ENCODE results near the gene YIPF2.

The YIPF2 gene

DNA sequence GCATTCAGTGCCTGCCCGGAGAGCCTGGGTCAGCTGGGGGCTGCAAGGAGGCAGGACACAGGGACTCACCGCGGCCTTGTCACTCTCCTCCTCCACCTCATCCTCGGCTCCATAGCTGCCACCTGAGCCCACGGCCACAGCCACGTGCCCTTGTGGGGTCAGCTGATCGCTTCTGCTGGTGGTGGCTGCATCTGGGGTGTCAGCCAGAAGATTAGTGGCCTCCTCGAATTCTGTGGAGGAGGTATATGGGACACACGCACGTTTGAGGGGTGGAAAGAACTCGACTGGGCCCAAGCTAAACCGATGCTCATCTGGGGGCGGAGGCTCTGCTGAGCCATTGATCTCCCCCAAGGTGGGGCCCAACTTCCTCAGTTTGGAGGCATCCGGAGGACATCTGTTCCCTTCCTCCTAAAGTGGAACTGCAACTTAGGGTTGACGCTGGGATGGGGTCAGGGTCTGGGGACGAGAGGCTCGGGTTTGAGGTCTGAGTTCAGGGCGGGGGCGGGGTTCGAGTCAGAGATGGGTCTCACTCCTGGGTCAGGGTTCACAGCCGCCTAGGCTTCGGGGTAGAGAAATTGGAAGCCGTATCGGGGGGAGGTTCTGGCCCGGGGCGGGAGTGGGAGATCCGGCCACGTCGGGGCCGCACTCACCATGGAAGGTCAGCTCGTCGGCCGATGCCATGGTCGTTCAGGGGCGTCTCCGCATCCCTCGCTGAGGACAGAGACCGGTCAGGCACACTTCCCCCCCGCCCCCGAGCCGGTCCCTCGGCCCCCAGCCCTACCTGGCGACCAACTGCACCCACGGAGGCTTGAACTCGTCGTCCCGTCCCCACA is 493 bp downstream of the YIPF2 start:
- peak overlapping the region; percentile 91 for H3K4me3 ChIP-seq (ENCODE audit: low read depth, low read length)
- TF ChIP-seq, protein P1, sequence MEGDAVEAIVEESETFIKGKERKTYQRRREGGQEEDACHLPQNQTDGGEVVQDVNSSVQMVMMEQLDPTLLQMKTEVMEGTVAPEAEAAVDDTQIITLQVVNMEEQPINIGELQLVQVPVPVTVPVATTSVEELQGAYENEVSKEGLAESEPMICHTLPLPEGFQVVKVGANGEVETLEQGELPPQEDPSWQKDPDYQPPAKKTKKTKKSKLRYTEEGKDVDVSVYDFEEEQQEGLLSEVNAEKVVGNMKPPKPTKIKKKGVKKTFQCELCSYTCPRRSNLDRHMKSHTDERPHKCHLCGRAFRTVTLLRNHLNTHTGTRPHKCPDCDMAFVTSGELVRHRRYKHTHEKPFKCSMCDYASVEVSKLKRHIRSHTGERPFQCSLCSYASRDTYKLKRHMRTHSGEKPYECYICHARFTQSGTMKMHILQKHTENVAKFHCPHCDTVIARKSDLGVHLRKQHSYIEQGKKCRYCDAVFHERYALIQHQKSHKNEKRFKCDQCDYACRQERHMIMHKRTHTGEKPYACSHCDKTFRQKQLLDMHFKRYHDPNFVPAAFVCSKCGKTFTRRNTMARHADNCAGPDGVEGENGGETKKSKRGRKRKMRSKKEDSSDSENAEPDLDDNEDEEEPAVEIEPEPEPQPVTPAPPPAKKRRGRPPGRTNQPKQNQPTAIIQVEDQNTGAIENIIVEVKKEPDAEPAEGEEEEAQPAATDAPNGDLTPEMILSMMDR (IDR thresholded peaks at IDR 0.05; ENCODE audit: low read depth, low read length) = no peak

GRCh38 chr19:10924597-10924996 is 3.8 kb downstream of the YIPF2 start:
- no peak overlapping the region for H3K4me3 ChIP-seq (ENCODE audit: low read depth, low read length)
- TF ChIP-seq, protein P1 (IDR thresholded peaks at IDR 0.05; ENCODE audit: low read depth, low read length) = no peak

DNA sequence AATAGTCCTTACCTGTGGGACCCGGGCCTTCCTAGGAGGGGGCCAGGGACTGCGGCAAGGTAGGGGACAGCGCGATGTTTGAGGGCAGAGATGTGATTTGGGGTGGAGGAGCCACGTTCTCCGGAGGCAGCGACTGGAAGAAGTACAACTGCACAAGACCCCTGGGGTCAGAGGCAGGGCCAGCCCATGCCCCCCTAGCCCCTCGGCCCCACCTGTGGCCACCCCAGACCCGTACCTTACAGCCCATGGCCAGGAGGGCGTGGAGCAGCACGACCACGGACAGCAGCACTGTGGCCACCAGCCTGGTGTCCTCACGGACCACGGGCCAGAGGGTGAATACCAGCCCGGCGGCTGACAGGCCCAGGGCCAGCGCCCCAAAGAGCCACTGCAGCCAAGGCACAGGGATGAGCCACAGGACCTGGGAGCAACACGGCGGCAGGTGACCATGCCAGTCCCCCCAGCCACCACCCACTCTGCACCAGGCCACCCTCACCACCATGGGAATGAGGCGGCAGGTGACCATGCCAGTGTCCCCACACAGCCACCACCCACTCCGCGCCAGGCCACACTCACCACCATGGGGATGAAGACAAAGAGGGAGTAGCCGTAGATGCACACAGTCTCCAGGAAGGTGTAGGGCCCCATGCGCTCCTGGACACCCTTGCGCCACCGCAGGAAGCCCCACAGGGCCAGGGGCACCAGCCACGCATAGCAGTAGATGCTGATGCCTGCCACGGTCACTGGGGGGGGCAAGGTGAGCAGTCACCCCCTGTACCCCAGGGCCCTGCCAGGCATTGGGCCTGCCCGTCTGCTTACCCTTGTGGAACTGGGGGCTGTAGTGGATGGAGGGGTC is 5.0 kb downstream of the YIPF2 start:
- TF ChIP-seq, protein P1 (IDR thresholded peaks at IDR 0.05; ENCODE audit: low read depth, low read length) = no peak

GRCh38 chr19:10922638-10923014 is 5.8 kb downstream of the YIPF2 start:
- TF ChIP-seq, protein P1 (IDR thresholded peaks at IDR 0.05; ENCODE audit: low read depth, low read length) = no peak
- H3K4me3 ChIP-seq (ENCODE audit: low read depth, low read length) = no peak overlapping the region

More for the DNA sequence above, 5.0 kb downstream of the YIPF2 start:
- no peak overlapping the region for H3K4me3 ChIP-seq (ENCODE audit: low read depth, low read length)

DNA sequence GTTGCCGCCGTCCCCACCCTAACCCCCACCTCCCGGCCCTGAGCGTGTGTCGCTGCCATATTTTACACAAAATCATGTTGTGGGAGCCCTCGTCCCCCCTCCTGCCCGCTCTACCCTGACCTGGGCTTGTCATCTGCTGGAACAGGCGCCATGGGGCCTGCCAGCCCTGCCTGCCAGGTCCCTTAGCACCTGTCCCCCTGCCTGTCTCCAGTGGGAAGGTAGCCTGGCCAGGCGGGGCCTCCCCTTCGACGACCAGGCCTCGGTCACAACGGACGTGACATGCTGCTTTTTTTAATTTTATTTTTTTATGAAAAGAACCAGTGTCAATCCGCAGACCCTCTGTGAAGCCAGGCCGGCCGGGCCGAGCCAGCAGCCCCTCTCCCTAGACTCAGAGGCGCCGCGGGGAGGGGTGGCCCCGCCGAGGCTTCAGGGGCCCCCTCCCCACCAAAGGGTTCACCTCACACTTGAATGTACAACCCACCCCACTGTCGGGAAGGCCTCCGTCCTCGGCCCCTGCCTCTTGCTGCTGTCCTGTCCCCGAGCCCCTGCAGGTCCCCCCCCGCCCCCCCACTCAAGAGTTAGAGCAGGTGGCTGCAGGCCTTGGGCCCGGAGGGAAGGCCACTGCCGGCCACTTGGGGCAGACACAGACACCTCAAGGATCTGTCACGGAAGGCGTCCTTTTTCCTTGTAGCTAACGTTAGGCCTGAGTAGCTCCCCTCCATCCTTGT is 6.4 kb downstream of the YIPF2 start:
- H3K4me3 ChIP-seq (ENCODE audit: low read depth, low read length) = no peak overlapping the region
- TF ChIP-seq, protein P1 (IDR thresholded peaks at IDR 0.05; ENCODE audit: low read depth, low read length) = no peak

- TF ChIP-seq, protein P1 (IDR thresholded peaks at IDR 0.05; ENCODE audit: low read depth, low read length) = no peak
- H3K4me3 ChIP-seq (ENCODE audit: low read depth, low read length) = no peak overlapping the region
Observed at GRCh38 chr19:10921199-10921909, 7.1 kb downstream of the YIPF2 start.

Measured in WI38 (cell line).